Activated T-cell treated with anti-CD3 and anti-CD28 coated beads, Interleukin-2, amount 50 U/mL, for 1 hour (primary cell): Measurements from ENCODE around the gene FADS2.

Experiments
- DNase-seq: peaks from one replicate; pipeline ENCODE4 v3.0.0-alpha.2; 2020

Gene FADS2

DNA sequence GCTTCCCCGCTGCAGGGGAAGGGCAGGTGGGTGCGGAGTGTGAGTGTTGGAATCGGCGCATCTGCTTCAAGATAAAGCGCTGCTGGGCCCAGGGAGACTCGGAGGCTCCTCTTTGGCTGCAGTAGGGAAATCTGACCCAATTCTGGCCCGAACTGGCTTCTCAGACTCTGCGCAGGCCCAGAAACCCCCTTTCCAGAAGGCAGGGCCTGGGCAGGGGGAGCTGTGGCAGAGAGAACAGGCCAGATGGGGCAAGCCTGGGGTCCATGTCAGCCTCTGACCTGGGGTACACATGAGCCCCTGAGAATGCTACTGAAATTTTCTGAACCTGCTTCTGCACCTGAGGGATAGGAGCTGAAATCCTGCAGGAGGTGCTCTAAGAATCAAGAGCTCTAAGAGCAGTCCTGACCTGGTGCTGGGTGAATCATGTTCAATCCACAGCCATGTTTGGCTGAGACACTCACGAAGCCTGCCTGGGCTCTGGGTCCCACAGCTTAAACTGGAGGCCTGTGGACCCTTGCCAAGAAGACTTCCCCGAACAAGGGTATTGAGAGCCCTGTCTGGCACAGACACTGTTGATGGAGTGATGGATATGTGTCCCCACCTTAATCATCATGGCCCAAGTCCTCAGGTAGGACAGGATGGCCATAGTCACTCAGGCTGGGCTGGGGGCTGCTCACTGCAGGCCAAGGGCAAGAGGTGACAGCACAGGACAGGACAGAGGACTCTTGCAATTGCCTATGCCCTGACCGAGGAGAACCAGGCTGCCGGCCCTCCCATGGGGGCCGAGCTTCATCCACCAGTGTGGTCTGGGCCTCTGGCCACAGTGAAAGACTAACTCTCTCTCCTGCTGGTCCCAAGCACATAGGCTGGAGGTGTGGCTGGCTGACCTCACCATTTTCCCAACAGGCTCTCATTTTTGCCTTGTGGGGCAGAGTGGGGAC is 82.4 kb downstream of the FADS2 start:
- DNase-seq: no peak

DNA sequence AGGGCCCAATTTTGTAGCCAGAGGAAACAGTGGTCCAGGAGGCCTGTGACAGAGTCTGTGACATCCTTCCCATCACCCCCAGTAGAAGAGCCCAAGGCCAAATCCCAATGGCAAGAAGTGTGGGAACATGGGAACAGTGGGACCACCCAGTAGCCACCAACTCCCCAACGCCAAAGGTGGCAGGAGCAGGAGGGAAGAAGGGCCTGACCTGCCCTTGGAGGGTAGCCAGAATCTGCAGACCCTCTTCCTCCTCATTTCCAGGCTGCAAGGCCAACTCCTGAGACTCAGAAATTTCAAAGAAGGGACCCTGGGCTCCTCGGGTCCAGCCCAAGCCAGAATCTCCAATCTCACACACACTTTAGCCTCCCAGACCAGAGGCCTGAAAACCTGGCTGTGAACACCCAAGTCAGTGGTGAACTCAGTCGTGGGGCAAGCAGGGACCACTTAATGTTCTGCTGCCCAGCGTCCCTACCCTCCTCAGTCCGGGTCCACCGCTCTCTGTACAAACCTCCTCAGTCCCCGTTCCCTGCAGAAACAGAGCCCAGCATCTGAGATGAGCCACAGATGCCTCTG is 83.1 kb downstream of the FADS2 start:
- DNase-seq: no peak

DNA sequence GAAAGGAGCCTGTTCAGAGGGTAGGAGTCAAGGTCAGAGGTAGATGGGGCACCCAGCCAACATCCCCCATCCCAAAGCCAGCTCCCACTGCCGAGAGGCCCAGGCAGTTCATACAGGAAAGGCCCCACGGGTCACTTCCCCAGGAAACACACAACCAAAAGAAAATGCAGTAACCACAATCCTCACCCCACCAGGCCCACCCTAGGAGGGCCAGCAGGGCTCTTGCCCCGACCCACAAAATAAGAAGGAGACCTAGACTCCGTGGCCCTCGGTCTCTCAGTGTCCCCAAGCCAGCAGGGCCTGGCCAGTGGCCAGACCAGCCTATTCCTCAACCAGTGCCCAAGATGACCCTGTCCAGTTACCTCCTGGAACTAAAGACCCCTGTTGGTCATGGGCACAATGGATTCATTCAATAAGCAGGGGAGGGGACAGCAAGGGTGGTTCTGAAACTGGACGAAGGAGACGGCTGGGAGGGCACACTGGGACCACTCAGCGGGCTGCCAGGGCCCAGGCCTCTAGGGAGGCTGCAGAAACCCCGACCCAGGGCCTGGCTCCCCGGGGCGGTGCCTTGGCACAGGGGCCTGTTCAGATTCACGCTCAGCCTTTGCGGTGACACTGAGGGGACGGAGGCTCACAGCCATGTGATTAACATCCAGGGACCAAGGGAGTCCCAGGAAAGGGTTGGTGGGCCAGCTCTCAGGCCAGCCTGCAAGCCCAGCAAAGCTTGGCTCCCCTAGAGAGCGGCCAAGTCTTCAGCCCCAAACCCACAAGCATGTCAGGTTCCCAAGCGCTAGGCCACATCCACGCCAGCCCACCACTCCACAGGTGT is 83.8 kb downstream of the FADS2 start:
- DNase-seq: peak; percentile 8

DNA sequence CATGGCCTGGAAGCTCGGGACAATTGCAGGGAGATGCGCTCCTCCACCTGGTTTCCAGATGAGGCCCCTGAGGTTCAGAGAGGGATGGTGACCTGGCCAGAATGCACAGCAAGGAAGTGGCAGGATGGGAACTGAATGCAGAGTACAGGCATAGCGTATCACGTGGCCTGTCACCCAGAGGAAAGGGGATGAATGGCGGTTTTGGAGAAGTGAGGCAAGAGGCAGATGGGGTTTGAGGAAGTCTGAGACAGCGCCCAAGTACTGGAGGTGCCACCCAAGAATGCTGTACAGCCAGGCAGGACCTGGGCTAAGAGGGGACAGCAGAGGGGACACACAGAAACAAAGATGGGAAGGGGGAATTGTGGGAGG is 84.4 kb downstream of the FADS2 start:
- DNase-seq: peak; percentile 12

DNA sequence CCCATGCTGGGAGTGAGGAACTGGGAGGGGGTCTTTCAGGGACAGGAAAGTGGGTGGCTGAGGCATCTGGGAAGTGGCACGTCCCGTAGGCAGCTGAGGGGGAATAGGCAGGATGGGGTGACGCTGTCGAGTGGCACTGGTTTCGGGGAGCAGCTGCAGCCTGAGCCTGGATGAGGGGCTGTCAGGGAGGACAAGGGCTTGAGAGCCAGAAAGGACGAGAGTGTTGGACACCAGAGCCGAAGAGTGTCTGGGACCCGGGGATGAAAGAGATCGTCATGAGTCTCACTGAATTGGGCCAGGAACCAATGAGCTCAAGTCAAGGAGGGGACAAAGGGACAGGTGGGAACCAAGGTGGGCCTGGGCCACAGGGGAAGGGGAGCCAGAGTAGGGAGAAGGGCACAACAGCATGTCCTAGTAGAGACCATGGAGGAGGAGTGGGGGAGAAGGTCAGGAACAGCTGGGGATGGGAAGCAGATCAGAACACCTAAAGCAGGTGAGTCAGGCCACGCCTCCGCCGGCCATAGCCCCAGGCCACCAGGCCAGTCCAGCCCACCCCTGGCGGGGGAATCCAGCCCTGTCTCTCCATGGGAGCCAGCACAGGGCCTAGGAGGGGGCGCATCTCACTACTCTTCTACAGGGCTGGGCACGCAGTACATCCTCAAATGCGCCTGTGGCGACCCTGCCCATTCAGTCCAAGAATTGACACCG is 85.0 kb downstream of the FADS2 start:
- DNase-seq: no peak

DNA sequence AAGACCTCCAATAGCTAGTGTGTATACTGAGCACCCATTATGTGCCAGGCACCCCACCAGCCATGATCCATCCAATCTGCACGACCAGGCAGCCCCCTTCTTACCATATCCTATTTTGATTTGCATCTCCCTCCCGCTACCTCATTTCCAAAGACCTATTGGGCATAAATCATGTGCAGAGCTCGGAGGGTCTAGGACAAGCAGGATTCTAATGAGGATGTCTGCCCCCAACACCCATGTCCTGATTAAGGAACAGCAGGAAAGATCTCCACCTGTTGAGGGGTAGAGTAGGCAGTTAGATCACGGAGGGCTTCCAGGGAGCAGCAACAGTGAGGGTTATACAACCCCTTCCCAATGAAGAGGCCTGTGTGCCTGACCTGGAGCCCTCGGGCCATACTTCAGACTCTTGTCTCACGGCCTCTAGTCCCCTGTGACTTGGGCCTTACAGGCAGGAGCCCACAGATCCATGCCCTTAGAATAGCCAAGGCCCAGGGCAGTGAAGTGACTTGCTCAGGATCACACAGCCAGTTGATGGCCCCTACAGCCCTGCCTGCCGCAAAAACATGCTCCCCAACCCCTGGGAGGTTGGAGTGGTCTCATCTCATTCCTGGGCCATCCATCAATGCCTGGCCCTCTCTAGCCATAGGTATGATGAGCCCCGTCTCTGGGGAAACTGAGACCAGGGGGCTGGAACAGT is 85.7 kb downstream of the FADS2 start:
- DNase-seq: no peak

DNA sequence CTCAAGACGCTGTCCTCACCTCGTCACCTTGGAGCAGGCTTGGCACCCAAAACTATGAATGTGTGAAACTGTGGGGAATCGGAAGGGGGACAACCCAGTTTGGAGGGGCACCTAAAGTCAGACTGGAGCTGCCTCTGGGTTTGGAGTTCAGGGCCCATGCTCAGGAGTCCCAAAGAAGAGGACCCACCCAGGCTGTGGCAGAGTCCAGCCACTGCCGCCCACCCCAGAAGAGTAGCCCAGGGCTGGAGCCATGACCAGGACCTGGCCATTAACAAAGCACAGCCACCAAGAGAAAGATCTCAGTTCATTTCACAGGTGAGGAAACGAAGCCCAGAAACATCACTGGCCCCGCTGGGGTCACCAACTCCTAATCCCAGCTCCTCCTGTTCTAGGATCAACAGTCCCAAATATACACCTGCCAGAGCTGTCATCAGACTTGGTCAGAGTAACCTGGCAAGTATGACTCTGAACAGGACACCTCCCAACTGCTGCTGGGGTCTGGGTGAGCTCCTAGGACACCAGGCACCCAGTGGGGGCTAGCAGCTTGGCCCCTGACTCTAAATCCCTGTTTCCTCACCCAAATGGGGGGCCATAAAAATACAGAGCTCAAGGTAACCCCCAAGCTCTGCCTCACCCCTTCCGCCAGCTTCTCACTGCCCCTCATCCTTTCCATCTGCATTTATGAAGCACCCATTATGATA is 86.5 kb downstream of the FADS2 start:
- no peak for DNase-seq

DNA sequence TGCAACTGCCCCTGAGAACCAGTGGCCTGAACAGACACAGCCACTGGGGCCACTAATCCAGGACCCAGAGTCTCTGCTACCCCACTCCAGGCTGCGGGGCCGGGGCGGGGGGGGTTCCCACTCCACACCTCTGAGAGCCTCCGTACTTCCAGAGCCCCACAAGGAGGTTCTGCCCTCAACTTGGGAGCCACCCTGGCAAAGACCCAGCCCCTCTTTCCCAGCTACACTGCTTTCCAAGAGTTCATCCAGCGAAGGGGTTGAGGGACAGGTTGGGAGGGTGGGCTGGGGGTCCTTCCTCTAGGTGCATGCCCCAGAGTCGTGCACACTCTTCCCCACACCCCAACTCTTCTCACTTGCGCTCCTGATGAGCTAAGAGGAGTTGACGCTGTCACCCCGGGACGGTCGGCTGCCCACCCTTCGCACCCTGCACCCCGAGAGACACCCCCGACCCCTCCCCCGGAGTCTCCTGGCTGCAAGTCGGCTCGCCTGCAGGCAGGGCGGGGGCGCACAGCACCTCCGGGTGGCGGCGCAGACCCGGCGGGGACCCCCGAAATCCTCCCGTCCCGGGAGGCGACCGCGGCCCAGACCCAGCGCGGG is 88.7 kb downstream of the FADS2 start:
- no peak for DNase-seq
